HepG2 (cell line): ENCODE measurements around the gene TKFC. TPM values are rescaled to one million over a fixed set of nuclear protein-coding genes. Genes with fewer than 3 reads are reported as not detected.
A peak's percentile ranks its signal among the peaks of the same experiment; 100 is the strongest.

Experiments
- ARID3A ChIP-seq: IDR thresholded peaks from 2 replicates; pipeline ENCODE4 v1.6.1; 2012; ENCODE audit warnings: low read depth, low read length, improper control_type of control experiment
- CREB3 ChIP-seq: sonication (generic); formaldehyde crosslinking; IDR thresholded peaks from 2 replicates; pipeline ENCODE4 v1.5.0; 2020; ENCODE audit warnings: missing genetic modification reagents
- EP300 ChIP-seq, 3 experiments: sonication (generic) in 1 of 3; formaldehyde crosslinking in 1 of 3; IDR thresholded peaks; 2 replicates each; pipeline versions ENCODE4 v1.5.1 to v1.6.1; 2011 to 2020; ENCODE audit warnings: low read depth in 2 of 3, low read length in 2 of 3, borderline replicate concordance in 1 of 3, improper control_type of control experiment in 1 of 3, mild to moderate bottlenecking in 1 of 3, missing genetic modification reagents in 1 of 3, moderate library complexity in 1 of 3
- FOXP4 ChIP-seq: sonication (generic); formaldehyde crosslinking; IDR thresholded peaks from 2 replicates; pipeline ENCODE4 v1.4.0; 2020; ENCODE audit warnings: missing genetic modification reagents
- NFIB ChIP-seq: sonication (generic); formaldehyde crosslinking; IDR thresholded peaks from 2 replicates; pipeline ENCODE4 v1.9.0; 2021; ENCODE audit warnings: missing genetic modification reagents, mild to moderate bottlenecking, borderline replicate concordance
- NRL ChIP-seq: sonication (generic); formaldehyde crosslinking; IDR thresholded peaks from 2 replicates; pipeline ENCODE4 v1.5.0; 2020; ENCODE audit warnings: missing genetic modification reagents, mild to moderate bottlenecking, moderate library complexity, borderline replicate concordance
- RBM22 ChIP-seq: fragments of 200-400 bp; formaldehyde crosslinking; optimal IDR thresholded peaks from 2 replicates; pipeline ENCODE3; 2017; ENCODE audit warnings: mild to moderate bottlenecking, low read length, moderate library complexity
- SPEN ChIP-seq: sonication (generic); formaldehyde crosslinking; IDR thresholded peaks from 2 replicates; pipeline ENCODE4 v1.5.1; 2020; ENCODE audit warnings: low read depth, mild to moderate bottlenecking, missing genetic modification reagents
- ZFX ChIP-seq: sonication (generic); formaldehyde crosslinking; IDR thresholded peaks from 2 replicates; pipeline ENCODE4 v1.4.0; 2020; ENCODE audit warnings: mild to moderate bottlenecking, low read depth, missing genetic modification reagents, moderate library complexity
- ZKSCAN5 ChIP-seq: sonication (generic); formaldehyde crosslinking; IDR thresholded peaks from 2 replicates; pipeline ENCODE4 v1.5.1; 2020; ENCODE audit warnings: mild to moderate bottlenecking, missing genetic modification reagents
- ZNF33A ChIP-seq: sonication (generic); formaldehyde crosslinking; IDR thresholded peaks from 2 replicates; pipeline ENCODE4 v1.5.1; 2020; ENCODE audit warnings: missing genetic modification reagents, mild to moderate bottlenecking, moderate library complexity, borderline replicate concordance
- ZNF367 ChIP-seq: sonication (generic); formaldehyde crosslinking; IDR thresholded peaks from 2 replicates; pipeline ENCODE4 v1.4.0; 2020; ENCODE audit warnings: missing genetic modification reagents, borderline replicate concordance
- ZNF431 ChIP-seq: sonication (generic); formaldehyde crosslinking; IDR thresholded peaks from 2 replicates; pipeline ENCODE4 v1.9.0; 2022; ENCODE audit warnings: missing genetic modification reagents, low read depth, mild to moderate bottlenecking, borderline replicate concordance
- ZNF512B ChIP-seq: sonication (generic); formaldehyde crosslinking; IDR thresholded peaks from 2 replicates; pipeline ENCODE4 v1.5.1; 2020; ENCODE audit warnings: missing genetic modification reagents, mild to moderate bottlenecking, borderline replicate concordance
- ZNF572 ChIP-seq: sonication (generic); formaldehyde crosslinking; IDR thresholded peaks from 2 replicates; pipeline ENCODE4 v1.5.1; 2020; ENCODE audit warnings: mild to moderate bottlenecking, missing genetic modification reagents
- ZNF577 ChIP-seq: sonication (generic); formaldehyde crosslinking; IDR thresholded peaks from 2 replicates; pipeline ENCODE4 v1.4.0; 2020; ENCODE audit warnings: mild to moderate bottlenecking, low read depth, missing genetic modification reagents, borderline replicate concordance
- ZNF788 ChIP-seq: sonication (generic); formaldehyde crosslinking; IDR thresholded peaks from 2 replicates; pipeline ENCODE4 v1.5.0; 2020; ENCODE audit warnings: mild to moderate bottlenecking, missing genetic modification reagents, borderline replicate concordance
- polyA plus RNA-seq, 8 experiments: library from polyadenylated mRNA; depleted of rRNA in 3 of 8; stranded (reverse) in 7 of 8; unstranded in 1 of 8; fragments of >200 nt; fragmentation: Illumina TruSeq in 4 of 8; extraction: Trizol in 4 of 8; gene quantifications; 2 replicates each; pipeline versions ENCODE4 v1.2.1 to v1.2.3, GENCODE V29; 2011 to 2016; ENCODE audit warnings: low read depth in 4 of 8, missing spikeins in 1 of 8, mixed read lengths in 1 of 8; ENCODE audit not compliant: insufficient read depth in 1 of 8
- total RNA-seq, 5 experiments: library from RNA; depleted of rRNA; stranded (reverse); fragments of >200 nt; fragmentation: Illumina TruSeq; extraction: Trizol; gene quantifications; 2 replicates each; pipeline ENCODE4 v1.2.3, GENCODE V29; 2016; ENCODE audit warnings: low read depth in 1 of 5

The TKFC gene
- total and polyA plus RNA-seq, 2 of the 13 experiments (the other 11 are each of a cell fraction or from before 2014, with no cell fraction given), result 147 to 197 TPM

- TF ChIP-seq EP300 (IDR thresholded peaks at IDR 0.05; ENCODE audit: low read depth in 2 of 2, low read length in 2 of 2), result peak; percentile 30 to 41; a peak in 3 of 4 replicates
- TF ChIP-seq EP300 (CRISPR knock-in tag; IDR thresholded peaks at IDR 0.05; ENCODE audit: borderline replicate concordance), result peak; percentile 75
- no peak for TF ChIP-seq ZNF572
- TF ChIP-seq ARID3A, result no peak
- TF ChIP-seq RBM22, result peak; percentile 67
- no peak for TF ChIP-seq CREB3 (CRISPR knock-in tag)
- TF ChIP-seq ZNF577 (CRISPR knock-in tag), result no peak
- TF ChIP-seq SPEN (CRISPR knock-in tag), result peak; percentile 83; the same call in 1 of the 2 replicates
- peak; percentile 61; the same call in 1 of the 2 replicates for TF ChIP-seq ZNF788
- TF ChIP-seq ZNF367 (CRISPR knock-in tag), result no peak
- no peak for TF ChIP-seq ZNF33A
- TF ChIP-seq ZKSCAN5 (CRISPR knock-in tag), result 0 out of 2 replicates have a peak, but pooled peaks have one; percentile 65
- no peak for TF ChIP-seq ZNF431 (CRISPR knock-in tag)
- TF ChIP-seq ZNF512B (CRISPR knock-in tag), result peak; percentile 22; the same call in 1 of the 2 replicates
- 0 out of 2 replicates have a peak, but pooled peaks have one; percentile 23 for TF ChIP-seq FOXP4 (CRISPR knock-in tag)
- TF ChIP-seq NRL (CRISPR knock-in tag), result peak; percentile 37; the same call in 1 of the 2 replicates
- TF ChIP-seq ZFX (CRISPR knock-in tag), result peak; percentile 76
- TF ChIP-seq NFIB, result no peak
Observed at GRCh38 chr11:61334434-61335354, 1.7 kb downstream of the TKFC start (continued).
